Spinal cord (tissue), 10 donors: Measurements from ENCODE around the gene NRSN1. TPM values are rescaled to one million over a fixed set of nuclear protein-coding genes. Genes with fewer than 3 reads are reported as not detected.

Experiments used
- DNase-seq, 6 donors: peaks; one replicate each; pipeline versions ENCODE4 v3.0.0 to v3.0.0-alpha.2; 2013 to 2015; ENCODE audit warnings: low spot score in 6 of 6, low read depth in 4 of 6
- H3K27ac ChIP-seq: one replicate; pipeline ENCODE4 v1.5.1; 2013; ENCODE audit warnings: low read depth, low read length, control low read depth
- H3K27me3 ChIP-seq: one replicate; pipeline ENCODE4 v1.6.1; 2013; ENCODE audit warnings: low read length; ENCODE audit not compliant: control insufficient read depth, insufficient read depth
- H3K36me3 ChIP-seq: one replicate; pipeline ENCODE4 v1.6.1; 2013; ENCODE audit warnings: low read length; ENCODE audit not compliant: control insufficient read depth, insufficient read depth
- H3K4me1 ChIP-seq: one replicate; pipeline ENCODE4 v1.6.1; 2013; ENCODE audit warnings: low read length; ENCODE audit not compliant: control insufficient read depth, insufficient read depth
- H3K4me3 ChIP-seq: one replicate; pipeline ENCODE4 v1.5.1; 2013; ENCODE audit warnings: low read depth, low read length, control low read depth
- H3K9me3 ChIP-seq: one replicate; pipeline ENCODE4 v1.6.1; 2013; ENCODE audit warnings: low read length; ENCODE audit not compliant: control insufficient read depth, insufficient read depth
- WGBS: methylation state at CpG from one replicate; pipeline ENCODE4 v1.1.5; 2013; ENCODE audit warnings: missing lambda C conversion rate; ENCODE audit not compliant: insufficient coverage; 5-methylcytosine and 5-hydroxymethylcytosine counted together
- polyA plus RNA-seq, 2 donors: library from polyadenylated mRNA; unstranded; fragments of 120-200 nt; gene quantifications; one replicate each; pipeline ENCODE4 v1.2.1, GENCODE V29; 2013; ENCODE audit not compliant: insufficient read length in 2 of 2
- total RNA-seq, 2 donors: library from RNA; depleted of rRNA in 1 of 2; stranded (reverse); fragments of 120-200 nt in 1 of 2; fragments of >200 nt in 1 of 2; gene quantifications; one replicate each; pipeline versions ENCODE4 v1.2.3 to v1.2.4, GENCODE V29; 2013 to 2014
- donor health status: healthy.

NRSN1 gene
- total and polyA plus RNA-seq, 4 donors = 3.2 to 25.5 (median 20.1) TPM

DNA sequence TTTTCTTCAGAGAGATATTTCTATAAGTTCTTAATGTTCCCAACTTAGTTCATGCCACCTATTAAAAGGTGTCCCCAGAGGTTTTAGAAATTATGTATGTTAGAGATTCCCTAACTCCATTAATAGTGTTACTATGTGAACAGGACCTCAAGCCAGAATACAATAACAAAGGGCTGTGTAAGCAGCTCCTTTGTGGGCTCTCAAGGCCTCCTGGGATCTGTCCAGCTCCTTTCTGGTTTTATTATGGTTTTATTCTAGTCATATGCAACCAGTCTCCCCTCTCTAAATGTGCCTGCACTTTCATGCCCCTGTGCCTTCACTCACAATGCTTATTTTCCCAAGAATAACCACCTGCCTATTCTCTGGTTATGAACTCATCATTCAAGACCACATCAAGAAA is 22.7 kb downstream of the NRSN1 start:
- DNase-seq = no peak
- Histone ChIP-seq H3K27me3 (no peaks in the 10 kb centered on the region), H3K9me3 (no peaks in the 10 kb centered on the region), H3K4me3 (no peak overlapping the region), H3K4me1 (peaks cover 9% of the 10 kb centered on the region), H3K36me3 (no peaks in the 10 kb centered on the region), H3K27ac (no peak overlapping the region)

DNA sequence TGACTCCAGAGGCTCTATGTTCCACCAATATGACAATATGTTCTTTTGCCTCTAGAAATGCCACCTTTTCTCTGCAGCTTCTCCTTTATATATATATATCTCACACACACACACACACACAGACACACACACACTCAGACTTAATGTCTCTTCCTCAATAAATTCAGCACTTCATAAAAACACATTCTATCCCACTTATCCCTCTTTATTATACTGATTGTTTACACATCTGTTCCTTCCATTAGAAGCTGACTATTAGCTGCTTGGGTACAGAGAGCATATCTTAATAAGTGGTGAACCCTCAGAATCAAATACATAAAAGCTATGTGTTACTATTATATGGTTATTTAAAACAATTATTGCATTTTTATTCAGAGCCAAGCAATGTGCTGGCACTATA is 23.3 kb downstream of the NRSN1 start:
- Histone ChIP-seq H3K9me3 (no peaks in the 10 kb centered on the region), H3K27me3 (no peaks in the 10 kb centered on the region), H3K4me1 (peaks cover 9% of the 10 kb centered on the region), H3K27ac (no peak overlapping the region), H3K36me3 (no peaks in the 10 kb centered on the region), H3K4me3 (no peak overlapping the region)
- DNase-seq = no peak

DNA sequence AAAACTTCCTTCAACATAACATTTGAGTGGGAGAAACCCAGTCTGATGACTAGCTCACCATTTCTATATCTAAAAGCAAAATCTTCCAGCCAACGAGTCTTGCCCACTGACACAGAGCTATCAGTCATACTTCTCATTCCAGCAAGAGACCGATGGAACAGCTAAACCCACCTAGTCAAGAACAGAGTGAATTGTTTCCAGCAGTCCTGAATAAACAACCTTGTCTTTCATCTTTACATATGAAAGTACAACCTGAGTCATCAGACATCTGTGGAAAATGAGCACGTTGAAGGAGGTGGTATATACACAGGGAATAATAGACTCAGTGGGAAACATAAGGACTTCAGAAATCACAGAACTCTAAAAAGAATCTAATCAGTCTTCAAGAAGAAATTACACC is 23.8 kb downstream of the NRSN1 start:
- H3K27me3 ChIP-seq = no peaks in the 10 kb centered on the region
- no peak overlapping the region for H3K27ac ChIP-seq
- WGBS = 83% methylated on average over 2 of the region's 3 CpGs
- H3K4me1 ChIP-seq = peaks cover 9% of the 10 kb centered on the region
- H3K36me3 ChIP-seq = no peaks in the 10 kb centered on the region
- H3K9me3 ChIP-seq = no peaks in the 10 kb centered on the region
- H3K4me3 ChIP-seq = no peak overlapping the region
- DNase-seq = no peak

- WGBS = no CpG with 5 or more reads among the region's 1 CpG
- no peak overlapping the region for H3K4me3 ChIP-seq
- H3K36me3 ChIP-seq = no peaks in the 10 kb centered on the region
- no peaks in the 10 kb centered on the region for H3K9me3 ChIP-seq
- H3K4me1 ChIP-seq = no peaks in the 10 kb centered on the region
- no peak overlapping the region for H3K27ac ChIP-seq
- no peaks in the 10 kb centered on the region for H3K27me3 ChIP-seq
- no peak for DNase-seq
Measured at GRCh38 chr6:24152014-24152413, 26.0 kb downstream of the NRSN1 start.

DNA sequence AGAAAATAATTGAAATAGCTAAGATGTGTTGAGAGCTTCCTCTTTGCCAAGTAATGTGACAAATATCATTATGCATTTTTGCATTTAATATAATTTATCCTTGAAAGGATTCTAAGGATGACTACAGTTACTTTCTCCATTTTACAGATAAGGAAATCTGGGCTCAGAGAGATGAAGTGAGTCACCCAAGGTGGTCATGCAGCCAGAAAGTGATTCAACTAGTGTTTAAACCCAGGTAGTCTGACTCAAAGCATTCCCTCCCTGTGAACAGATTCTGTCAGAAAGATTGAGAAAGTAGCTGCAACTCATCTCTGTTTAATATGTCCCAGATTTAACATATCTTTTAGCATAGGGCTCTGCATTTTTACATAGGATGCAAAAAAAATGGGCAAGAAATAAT is 28.1 kb downstream of the NRSN1 start:
- Histone ChIP-seq H3K4me1 (peaks cover 4% of the 10 kb centered on the region), H3K4me3 (no peak overlapping the region), H3K9me3 (no peaks in the 10 kb centered on the region), H3K36me3 (no peaks in the 10 kb centered on the region), H3K27me3 (no peaks in the 10 kb centered on the region), H3K27ac (no peak overlapping the region)
- DNase-seq = no peak

DNA sequence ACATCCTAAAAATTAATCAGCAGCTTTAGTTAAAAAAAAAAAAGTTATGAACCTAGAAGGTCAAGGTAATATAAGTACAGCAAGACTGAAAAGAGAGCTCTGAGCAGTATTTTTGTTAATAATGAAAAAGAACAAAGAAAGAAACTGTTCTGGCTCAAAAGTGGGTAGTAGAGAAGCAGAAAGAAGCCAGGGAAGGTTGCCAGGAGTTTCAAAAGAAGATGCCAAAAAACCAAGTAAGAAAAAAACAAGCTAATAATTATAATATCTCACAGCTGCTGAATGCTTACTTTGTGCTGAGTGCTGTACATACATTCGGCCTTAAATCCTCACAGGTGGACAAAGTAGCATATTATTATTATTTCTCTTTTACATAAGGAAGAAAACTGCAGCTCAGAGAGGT is 31.9 kb downstream of the NRSN1 start:
- Histone ChIP-seq H3K36me3 (no peaks in the 10 kb centered on the region), H3K4me1 (peaks cover 4% of the 10 kb centered on the region), H3K4me3 (no peak overlapping the region), H3K9me3 (no peaks in the 10 kb centered on the region), H3K27ac (no peak overlapping the region), H3K27me3 (no peaks in the 10 kb centered on the region)
- WGBS = no CpG with 5 or more reads among the region's 1 CpG
- DNase-seq = peak in 1 of 6 donors; percentile 55

DNA sequence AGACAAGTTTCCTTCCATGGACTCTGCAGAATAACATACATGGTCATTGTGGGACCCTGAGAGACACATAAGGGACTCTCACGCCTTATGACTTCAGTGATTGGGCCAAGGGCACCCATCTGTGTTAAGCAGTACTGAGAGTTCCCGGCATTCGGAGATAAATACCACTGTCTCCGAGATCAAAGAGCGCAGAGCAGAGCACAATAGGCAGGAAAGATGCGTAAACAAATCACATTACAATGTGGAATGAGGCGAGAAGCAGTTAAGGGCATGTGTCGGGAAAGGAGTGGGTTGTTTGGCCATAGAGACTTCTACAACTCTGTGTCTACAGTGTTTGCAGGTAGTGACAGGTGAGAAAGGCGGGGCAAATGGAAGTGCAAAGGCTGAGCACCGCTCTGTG is 57.6 kb downstream of the NRSN1 start:
- no peaks in the 10 kb centered on the region for H3K27me3 ChIP-seq
- WGBS = 86% methylated on average over 4 of the region's 10 CpGs
- H3K4me1 ChIP-seq = no peaks in the 10 kb centered on the region
- no peaks in the 10 kb centered on the region for H3K36me3 ChIP-seq
- DNase-seq = no peak
- no peak overlapping the region for H3K4me3 ChIP-seq
- no peak overlapping the region for H3K27ac ChIP-seq
- peaks cover 4% of the 10 kb centered on the region for H3K9me3 ChIP-seq

GRCh38 chr6:24186349-24186748 is 60.3 kb downstream of the NRSN1 start:
- H3K4me1 ChIP-seq = no peaks in the 10 kb centered on the region
- 75% methylated on average over 5 of the region's 7 CpGs for WGBS
- peak in 1 of 6 donors; percentile 20 for DNase-seq

DNA sequence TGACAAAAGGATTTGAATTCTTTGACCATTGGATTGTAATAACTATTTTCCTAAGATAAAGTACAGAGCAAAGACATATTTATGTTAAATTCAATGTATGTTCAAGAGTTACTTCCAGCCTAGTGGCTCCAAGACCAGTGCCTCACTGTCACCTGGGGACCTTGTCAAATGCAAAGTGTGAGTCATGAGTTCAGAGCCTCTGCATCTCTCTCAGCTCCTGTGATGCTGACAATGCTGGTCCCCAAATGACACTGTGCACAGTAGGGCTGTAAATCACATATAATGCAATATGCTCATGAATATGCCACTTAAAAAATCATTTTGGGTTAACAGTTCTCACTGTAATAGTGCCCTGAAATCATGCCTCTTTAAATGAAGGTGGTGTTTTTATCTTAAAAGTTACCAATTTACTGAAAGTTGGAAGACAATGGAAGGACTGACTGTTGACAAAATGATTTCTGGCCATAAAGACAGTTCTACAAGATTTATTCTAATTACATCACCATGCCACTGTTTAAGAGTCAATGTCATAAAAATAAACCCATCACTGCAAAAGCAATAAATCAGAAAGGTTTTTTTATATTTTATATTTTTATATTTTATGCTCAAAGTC is 62.1 kb downstream of the NRSN1 start:
- no peak for DNase-seq
- Histone ChIP-seq H3K36me3 (no peaks in the 10 kb centered on the region), H3K4me3 (no peak overlapping the region), H3K4me1 (no peaks in the 10 kb centered on the region), H3K27ac (no peak overlapping the region), H3K27me3 (no peaks in the 10 kb centered on the region), H3K9me3 (no peaks in the 10 kb centered on the region)

More at GRCh38 chr6:24186349-24186748, 60.3 kb downstream of the NRSN1 start:
- Histone ChIP-seq H3K4me3 (no peak overlapping the region), H3K27me3 (no peaks in the 10 kb centered on the region), H3K36me3 (no peaks in the 10 kb centered on the region), H3K27ac (no peak overlapping the region), H3K9me3 (peaks cover 4% of the 10 kb centered on the region)

DNA sequence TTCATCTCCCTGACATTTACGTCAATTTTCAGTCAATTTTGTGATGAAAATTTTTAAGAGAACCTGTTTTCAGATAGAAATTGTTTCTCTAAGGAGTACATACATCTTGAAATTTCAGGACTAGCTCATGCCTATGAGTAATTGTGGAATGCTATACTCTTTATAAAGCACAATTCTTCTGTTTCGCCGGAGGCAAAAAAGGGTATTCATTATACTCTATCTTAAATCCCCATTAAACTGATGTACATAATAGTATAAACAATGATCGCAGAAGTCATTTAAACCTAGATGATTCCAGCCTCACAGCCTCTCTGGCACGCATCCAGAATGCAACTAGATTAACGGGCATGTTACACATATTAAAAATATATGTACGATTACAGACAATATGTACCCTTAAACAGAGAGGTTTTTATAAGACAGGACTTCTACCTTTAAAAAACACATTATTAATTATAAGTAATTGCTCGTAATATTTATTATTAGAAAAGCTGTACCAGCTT is 62.6 kb downstream of the NRSN1 start:
- no peaks in the 10 kb centered on the region for H3K27me3 ChIP-seq
- no peak overlapping the region for H3K27ac ChIP-seq
- no CpG with 5 or more reads among the region's 8 CpGs for WGBS
- no peaks in the 10 kb centered on the region for H3K9me3 ChIP-seq
- H3K4me1 ChIP-seq = no peaks in the 10 kb centered on the region
- H3K36me3 ChIP-seq = no peaks in the 10 kb centered on the region
- no peak overlapping the region for H3K4me3 ChIP-seq
- DNase-seq = peak in 2 of 6 donors; percentile 25 to 68
